Measurements from ENCODE around the gene OR4X1. TPM values are rescaled to one million over a fixed set of nuclear protein-coding genes. Genes with fewer than 3 reads are reported as not detected.
"Not testable (repeated sequence)": the region's sequence is repeated elsewhere in the genome, so short reads cannot be mapped to it uniquely, and the experiment has no call there.

Gene OR4X1
- total RNA-seq = not detected

DNA sequence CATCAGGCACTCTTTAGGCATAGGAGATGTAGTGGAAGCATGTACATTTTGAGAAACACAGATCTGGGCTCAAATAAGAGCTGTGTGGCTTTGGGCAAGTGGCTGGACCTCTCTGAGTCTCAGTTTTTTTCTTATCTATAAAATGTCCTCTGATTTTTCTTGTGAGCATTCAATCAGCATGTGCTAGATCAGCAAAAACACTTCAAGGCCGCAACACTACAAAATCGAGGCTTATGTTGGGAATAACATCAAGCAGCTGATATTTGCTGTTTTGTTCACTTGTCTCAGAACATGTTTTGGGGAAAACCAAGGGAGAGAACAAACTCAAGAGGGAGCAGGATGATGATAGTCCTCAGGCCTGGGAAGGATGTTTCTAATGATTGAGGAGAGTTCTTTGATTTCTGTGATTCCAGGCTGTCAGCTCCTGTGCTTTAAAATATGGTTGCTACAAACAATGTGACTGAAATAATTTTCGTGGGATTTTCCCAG is at the start of gene OR4X1:
Gene OR4X1 (plus strand): TSS at position 439 of the 489 bp plus-strand sequence. CDS start 0 bp downstream, at position 439.
- no peak for DNase-seq
- Histone ChIP-seq H3K4me1 (no peaks in the 10 kb centered on the region), H3K27ac (no peak within 1 kb of the TSS), H3K27me3 (no peaks in the 10 kb centered on the region), H3K9me3 (no peaks in the 10 kb centered on the region), H3K36me3 (replicated peaks in 1 of 2; ENCODE audit: insufficient read depth in 1 of 2, low read depth in 2 of 2) (no peaks in the 10 kb centered on the region), H3K4me3 (no peak within 1 kb of the TSS)
- TF ChIP-seq POLR2A (IDR thresholded peaks at IDR 0.05) = no peak
- TF ChIP-seq, protein P1, sequence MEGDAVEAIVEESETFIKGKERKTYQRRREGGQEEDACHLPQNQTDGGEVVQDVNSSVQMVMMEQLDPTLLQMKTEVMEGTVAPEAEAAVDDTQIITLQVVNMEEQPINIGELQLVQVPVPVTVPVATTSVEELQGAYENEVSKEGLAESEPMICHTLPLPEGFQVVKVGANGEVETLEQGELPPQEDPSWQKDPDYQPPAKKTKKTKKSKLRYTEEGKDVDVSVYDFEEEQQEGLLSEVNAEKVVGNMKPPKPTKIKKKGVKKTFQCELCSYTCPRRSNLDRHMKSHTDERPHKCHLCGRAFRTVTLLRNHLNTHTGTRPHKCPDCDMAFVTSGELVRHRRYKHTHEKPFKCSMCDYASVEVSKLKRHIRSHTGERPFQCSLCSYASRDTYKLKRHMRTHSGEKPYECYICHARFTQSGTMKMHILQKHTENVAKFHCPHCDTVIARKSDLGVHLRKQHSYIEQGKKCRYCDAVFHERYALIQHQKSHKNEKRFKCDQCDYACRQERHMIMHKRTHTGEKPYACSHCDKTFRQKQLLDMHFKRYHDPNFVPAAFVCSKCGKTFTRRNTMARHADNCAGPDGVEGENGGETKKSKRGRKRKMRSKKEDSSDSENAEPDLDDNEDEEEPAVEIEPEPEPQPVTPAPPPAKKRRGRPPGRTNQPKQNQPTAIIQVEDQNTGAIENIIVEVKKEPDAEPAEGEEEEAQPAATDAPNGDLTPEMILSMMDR (IDR thresholded peaks at IDR 0.05) = no peak
- intact Hi-C loops (cut with DNase I) = no loop called here
- WGBS, 2 donors = 17 to 19% methylated on average over 3 of the region's 3 CpGs
- ATAC-seq = no peak

GRCh38 chr11:48216510-48216909 is 47.2 kb upstream of the OR4X1 start, which contains the start of gene OR4B1:
Gene OR4B1 (plus strand): TSS chr11:48216810. CDS start chr11:48216810, 0 bp downstream.
- no peak for DNase-seq
- WGBS, 2 donors = 40 to 46% methylated on average over 2 of the region's 2 CpGs
- Histone ChIP-seq H3K4me3 (no peak within 1 kb of the TSS), H3K27me3 (no peaks in the 10 kb centered on the region), H3K4me1 (no peaks in the 10 kb centered on the region), H3K9me3 (no peaks in the 10 kb centered on the region), H3K36me3 (replicated peaks in 1 of 2; ENCODE audit: insufficient read depth in 1 of 2, low read depth in 2 of 2) (no peaks in the 10 kb centered on the region), H3K27ac (no peak within 1 kb of the TSS)
- intact Hi-C loops (cut with DNase I) = no loop called here
- TF ChIP-seq POLR2A (IDR thresholded peaks at IDR 0.05) = no peak
- TF ChIP-seq, protein P1 (IDR thresholded peaks at IDR 0.05) = no peak
- ATAC-seq = no peak

DNA sequence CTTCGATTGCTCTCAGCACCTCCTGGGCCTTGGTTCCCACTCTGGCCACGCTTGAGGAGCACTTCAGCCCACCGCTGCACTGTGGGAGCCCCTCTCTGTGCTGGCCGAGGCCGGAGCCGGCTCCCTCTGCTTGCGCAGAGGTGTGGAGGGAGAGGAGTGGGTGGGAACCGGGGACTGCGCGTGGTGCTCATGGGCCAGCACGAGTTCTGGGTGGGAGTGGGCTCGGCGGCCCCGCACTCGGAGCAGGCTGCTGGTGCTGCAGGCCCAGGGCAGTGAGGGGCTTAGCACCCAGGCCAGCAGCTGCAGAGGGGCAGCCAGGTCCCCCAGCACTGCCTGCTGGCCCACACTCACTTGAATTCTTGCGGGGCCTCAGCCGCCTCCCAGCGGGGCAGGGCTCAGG is 34.9 kb upstream of the OR4X1 start:
- no peak for DNase-seq

DNA sequence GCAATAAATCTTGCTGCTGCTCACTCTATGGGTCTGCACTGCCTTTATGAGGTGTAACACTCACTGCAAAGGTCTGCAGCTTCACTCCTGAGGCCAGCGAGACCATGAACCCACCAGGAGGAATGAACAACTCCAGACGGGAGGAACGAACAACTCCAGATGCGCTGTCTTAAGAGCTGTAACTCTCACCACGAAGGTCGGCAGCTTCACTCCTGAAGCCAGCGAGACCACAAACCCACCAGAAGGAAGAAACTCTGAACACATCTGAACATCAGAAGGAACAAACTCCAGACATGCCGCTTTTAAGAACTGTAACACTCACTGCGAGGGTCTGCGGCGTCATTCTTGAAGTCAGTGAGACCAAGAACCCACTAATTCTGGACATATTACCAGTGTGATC is 33.6 kb upstream of the OR4X1 start:
- ATAC-seq; H3K4me3 ChIP-seq; H3K27me3 ChIP-seq; H3K4me1 ChIP-seq; H3K27ac ChIP-seq; H3K36me3 ChIP-seq (replicated peaks in 1 of 2; ENCODE audit: insufficient read depth in 1 of 2, low read depth in 2 of 2); H3K9me3 ChIP-seq; intact Hi-C loops (cut with DNase I); DNase-seq: not testable (repeated sequence)
- WGBS, 2 donors = 72 to 80% methylated on average over 11 of the region's 11 CpGs

More for the DNA sequence above, 34.9 kb upstream of the OR4X1 start:
- ATAC-seq = no peak
- no peak overlapping the region for H3K27ac ChIP-seq
- H3K4me1 ChIP-seq = no peaks in the 10 kb centered on the region
- 61 to 80% methylated on average over 6 to 11 of the region's 18 CpGs for WGBS, 2 donors
- peaks cover 0 to 5% (median 4%) of the 10 kb centered on the region in 3 donors for H3K9me3 ChIP-seq
- no peaks in the 10 kb centered on the region for H3K27me3 ChIP-seq
- no peaks in the 10 kb centered on the region for H3K36me3 ChIP-seq (replicated peaks in 1 of 2; ENCODE audit: insufficient read depth in 1 of 2, low read depth in 2 of 2)
- H3K4me3 ChIP-seq = no peak overlapping the region
- TF ChIP-seq POLR2A (IDR thresholded peaks at IDR 0.05) = no peak
- TF ChIP-seq, protein P1 (IDR thresholded peaks at IDR 0.05) = no peak
- intact Hi-C loops (cut with DNase I) = no loop called here

GRCh38 chr11:48237727-48238126 is 25.9 kb upstream of the OR4X1 start:
- 16 to 18% methylated on average over 3 of the region's 3 CpGs for WGBS, 2 donors
- Histone ChIP-seq H3K36me3 (replicated peaks in 1 of 2; ENCODE audit: insufficient read depth in 1 of 2, low read depth in 2 of 2) (no peaks in the 10 kb centered on the region), H3K27ac (no peak overlapping the region), H3K9me3 (no peaks in the 10 kb centered on the region), H3K4me1 (no peaks in the 10 kb centered on the region), H3K27me3 (no peaks in the 10 kb centered on the region), H3K4me3 (no peak overlapping the region)
- no peak for ATAC-seq
- intact Hi-C loops (cut with DNase I) = no loop called here
- DNase-seq = no peak
- TF ChIP-seq, protein P1 (IDR thresholded peaks at IDR 0.05) = no peak
- no peak for TF ChIP-seq POLR2A (IDR thresholded peaks at IDR 0.05)

Measured in body of pancreas (tissue), 4 donors.